Activated CD4-positive, alpha-beta T cell treated with anti-CD3 and anti-CD28 coated beads, Interleukin-2, amount 50 U/mL, for 24 hours (primary cell): ENCODE data around the gene DYNC1LI2.
"Not testable (repeated sequence)": the region's sequence is repeated elsewhere in the genome, so short reads cannot be mapped to it uniquely, and the experiment has no call there.

Experiments
- DNase-seq, 2 donors: peaks; one replicate each; pipeline ENCODE4 v3.0.0-alpha.2; 2020; ENCODE audit warnings: low read depth in 1 of 2, low spot score in 1 of 2

Gene DYNC1LI2

DNA sequence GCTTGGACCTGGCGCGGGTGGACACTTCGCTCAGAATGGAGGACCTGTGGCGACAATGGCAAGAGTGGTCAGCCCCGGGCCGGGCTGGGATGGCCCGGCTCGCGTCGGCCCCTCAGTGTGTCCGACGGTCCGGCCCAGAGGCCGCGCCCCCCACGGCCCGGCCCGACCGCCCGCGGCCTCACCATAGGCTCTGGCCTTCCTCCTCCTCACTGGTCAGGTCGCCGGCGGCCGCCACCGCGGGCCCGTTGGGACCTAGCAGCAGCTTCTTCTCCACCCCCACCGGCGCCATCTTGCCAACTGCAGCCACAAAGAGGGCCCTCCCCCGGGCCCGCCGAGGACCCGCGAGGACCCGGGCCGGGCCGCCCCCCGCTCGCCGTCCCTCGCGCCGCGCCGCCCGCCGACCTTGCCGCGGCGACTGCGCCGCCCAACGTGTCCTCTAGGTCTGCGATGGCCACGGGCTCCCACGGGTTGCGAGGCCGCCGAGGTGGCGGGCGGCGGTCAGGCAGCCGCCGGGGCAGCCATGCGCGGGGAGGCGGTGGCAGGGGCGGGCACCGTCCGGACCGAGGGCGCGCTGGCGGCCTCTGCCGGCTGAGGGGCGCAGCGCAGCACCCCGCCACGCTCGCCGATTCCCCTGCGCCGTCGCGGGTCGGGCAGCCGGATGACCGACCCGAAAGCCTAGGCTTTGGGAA lies at the start of gene DYNC1LI2:
Gene DYNC1LI2 (minus strand): TSS at position 307 of the 689 bp plus-strand sequence. CDS start 18 bp downstream, at position 289.
- peak; percentile 59 to 67 for DNase-seq

DNA sequence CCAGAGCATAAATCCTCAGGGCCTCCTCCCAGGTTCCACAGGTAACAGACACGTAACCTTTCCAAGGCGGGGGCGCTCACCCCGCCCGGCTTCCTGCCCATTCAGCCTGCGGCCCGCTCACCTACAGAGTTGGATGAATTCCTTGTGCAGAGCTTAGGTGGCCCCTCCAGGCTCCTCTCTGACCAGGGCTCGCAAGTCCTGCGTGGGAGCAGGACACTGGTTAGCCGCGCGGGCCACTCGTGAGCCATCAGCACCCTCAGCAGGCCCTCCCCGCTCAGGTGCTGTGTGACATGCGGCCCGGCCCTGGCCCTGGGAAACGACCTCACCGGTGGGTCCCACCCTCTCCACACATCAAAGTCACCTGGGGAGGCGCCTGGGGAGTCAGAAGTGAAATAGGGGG lies 49.4 kb upstream of the DYNC1LI2 start:
- no peak for DNase-seq

DNA sequence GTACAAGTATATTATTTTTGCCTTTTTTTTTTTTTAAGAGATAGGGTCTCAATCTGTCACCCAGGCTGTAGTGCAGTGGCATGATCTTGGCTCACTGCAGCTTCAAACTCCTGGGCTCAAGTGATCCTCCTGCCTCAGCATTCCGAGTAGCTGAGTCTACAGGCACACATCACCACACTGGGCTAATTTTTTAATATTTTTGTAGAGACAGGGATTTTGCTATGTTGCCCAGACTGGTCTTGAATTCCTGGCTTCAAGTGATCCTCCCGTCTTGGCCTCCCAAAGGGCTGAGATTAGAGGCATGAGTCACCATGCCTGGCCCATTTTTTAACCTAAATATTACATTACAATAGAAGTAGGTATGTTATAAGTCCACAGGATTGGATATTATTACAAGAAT lies 46.8 kb upstream of the DYNC1LI2 start:
- DNase-seq = no peak

GRCh38 chr16:66793984-66794383 lies 42.6 kb upstream of the DYNC1LI2 start:
- not testable (repeated sequence) for DNase-seq

DNA sequence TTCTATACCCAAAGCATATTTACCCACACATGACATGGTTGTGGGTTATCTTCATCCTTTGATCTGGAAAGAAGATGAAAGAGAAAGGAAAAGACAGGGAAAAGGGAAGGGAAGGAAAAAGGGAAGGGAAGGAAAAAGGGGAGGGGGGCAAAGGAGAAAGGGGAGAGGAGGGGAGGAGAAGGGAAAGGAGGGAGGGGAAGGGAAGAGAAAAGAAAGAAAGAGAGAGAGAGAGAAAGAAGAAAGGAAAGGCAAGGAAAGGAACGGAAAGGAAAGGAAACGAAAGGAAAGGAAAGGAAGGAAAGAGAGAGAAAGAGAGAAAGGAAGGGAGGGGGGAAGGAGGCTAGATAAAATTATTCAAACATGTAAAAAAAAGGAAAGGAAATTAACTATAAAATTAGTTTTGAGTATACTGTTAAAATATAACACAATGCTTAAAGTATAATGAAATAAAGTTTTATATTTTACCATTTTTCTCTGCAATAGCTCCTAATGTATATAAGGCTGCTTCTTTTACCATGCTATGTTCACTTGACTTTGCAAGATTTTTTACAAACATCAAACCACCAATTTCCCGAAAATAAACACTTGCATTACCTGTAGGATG lies 38.8 kb upstream of the DYNC1LI2 start:
- no peak for DNase-seq

DNA sequence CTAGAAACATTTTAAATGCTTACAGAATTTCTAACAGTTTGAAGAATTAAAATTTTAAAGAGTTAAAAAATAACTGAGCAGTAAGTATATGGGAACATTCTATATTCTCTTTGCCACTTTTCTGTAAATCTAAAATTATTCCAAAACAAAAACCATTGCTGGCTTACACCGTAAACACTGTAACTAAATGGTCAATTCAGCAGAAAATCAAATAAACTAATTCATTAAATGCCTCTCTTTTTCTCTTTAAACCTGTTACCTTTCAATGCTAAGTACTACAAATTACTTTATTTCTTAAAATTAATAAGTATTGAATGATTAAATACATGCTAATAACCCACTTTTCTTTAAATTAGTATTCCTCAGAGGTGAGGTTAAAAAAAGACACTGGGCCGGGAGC lies 36.0 kb upstream of the DYNC1LI2 start:
- DNase-seq = no peak

DNA sequence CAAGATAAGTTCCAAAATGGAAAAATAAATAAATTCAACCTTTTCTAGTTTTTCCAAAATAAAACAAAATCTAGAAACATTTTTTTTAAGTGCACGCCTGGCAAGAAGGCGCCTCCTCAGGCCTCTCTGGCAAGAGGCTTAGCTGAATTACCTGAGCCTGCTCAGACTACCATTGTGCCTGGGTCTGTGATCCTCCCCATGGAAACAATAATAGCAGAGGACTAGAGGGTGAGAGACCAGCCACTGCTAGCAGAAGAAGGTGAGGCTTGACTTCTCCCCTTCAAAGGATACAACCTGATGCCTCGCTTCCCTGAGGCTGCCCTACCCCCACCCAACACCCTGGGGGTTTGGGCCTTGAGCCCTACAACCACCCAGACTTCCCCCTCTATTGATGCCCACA lies 35.1 kb upstream of the DYNC1LI2 start:
- DNase-seq = no peak

GRCh38 chr16:66776457-66776856 lies 25.0 kb upstream of the DYNC1LI2 start:
- no peak for DNase-seq

DNA sequence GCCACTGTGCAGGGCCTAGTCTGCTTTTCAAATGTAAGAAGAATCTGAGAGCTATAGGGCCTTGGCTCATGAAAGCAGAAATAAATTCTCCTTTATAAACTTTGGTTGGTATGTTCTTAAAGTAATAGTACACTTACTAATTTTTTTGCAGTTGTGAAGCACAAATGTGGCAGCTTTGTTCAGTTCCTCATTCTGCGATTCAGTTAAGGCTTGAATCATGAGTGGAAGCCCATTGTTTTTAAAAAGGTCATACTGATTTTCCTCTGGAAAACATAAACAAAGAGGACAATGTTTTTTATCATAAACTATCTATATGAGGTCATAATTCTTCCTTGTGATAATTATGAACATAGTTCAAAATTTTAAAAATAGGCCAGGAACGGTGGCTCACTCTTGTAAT lies 23.6 kb upstream of the DYNC1LI2 start:
- no peak for DNase-seq

GRCh38 chr16:66758086-66758485 lies 6.7 kb upstream of the DYNC1LI2 start:
- DNase-seq = no peak

GRCh38 chr16:66754819-66755218 lies 3.4 kb upstream of the DYNC1LI2 start:
- no peak for DNase-seq

DNA sequence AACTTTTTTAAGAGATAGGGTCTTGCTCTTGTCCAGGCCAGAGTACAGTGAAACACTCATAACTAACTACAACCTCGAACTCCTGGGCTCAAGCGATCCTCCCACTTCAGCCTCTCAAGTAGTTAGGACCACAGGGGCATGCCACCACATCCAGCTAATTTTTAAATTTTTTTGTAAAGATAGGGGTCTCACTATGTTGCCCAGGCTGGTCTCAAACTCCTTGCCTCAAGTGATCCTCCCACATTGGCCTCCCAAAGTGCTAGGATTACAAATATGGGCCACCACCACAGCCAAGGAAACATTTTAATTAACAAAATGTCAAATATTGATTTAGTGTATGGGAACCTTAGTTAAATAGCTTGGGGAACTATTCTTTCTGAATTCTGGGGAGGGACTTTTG lies 2.8 kb upstream of the DYNC1LI2 start:
- no peak for DNase-seq

- no peak for DNase-seq
Observed at GRCh38 chr16:66752958-66753357, 1.5 kb upstream of the DYNC1LI2 start.

GRCh38 chr16:66752379-66752778 lies 970 bp upstream of the DYNC1LI2 start:
- DNase-seq = no peak

DNA sequence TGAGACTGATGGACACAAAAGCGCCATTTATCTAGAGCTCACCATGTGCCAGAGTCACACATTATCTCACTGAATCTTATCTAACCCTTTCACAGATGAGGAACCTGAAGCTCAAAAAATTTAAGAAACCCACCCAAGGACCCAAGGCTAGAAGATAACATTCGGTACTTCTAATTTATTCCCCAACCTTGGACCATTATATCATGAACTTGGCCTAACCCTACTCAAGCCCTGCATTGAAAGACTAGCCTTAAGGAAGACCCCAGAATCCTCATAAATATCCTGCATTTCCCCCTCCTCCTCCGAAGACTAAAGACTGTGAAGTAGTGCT lies 548 bp upstream of the DYNC1LI2 start:
- DNase-seq = no peak

GRCh38 chr16:66751053-66751302 lies 431 bp downstream of the DYNC1LI2 start:
- no peak for DNase-seq

GRCh38 chr16:66750279-66751052 lies 943 bp downstream of the DYNC1LI2 start:
- DNase-seq = no peak

DNA sequence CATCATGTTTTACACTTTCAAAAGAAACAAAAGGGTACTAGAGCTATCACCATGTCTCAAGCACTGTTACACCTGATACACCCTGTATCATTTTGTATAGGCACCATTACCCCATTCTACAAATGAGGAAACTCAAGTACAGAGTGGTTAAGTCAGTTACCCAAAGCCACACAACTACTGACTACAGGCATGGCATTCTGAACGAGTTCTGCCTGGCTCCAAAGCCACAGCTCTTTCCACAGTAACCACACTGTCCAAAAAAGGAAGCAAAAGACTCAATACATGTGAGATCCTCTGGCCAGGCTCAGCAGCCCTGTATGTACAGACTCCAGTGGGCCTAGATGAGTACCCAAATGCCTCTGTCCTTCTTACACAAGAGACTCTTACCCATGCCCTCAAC lies 4.7 kb downstream of the DYNC1LI2 start:
- DNase-seq = no peak

GRCh38 chr16:66746048-66746447 lies 5.4 kb downstream of the DYNC1LI2 start:
- no peak for DNase-seq

DNA sequence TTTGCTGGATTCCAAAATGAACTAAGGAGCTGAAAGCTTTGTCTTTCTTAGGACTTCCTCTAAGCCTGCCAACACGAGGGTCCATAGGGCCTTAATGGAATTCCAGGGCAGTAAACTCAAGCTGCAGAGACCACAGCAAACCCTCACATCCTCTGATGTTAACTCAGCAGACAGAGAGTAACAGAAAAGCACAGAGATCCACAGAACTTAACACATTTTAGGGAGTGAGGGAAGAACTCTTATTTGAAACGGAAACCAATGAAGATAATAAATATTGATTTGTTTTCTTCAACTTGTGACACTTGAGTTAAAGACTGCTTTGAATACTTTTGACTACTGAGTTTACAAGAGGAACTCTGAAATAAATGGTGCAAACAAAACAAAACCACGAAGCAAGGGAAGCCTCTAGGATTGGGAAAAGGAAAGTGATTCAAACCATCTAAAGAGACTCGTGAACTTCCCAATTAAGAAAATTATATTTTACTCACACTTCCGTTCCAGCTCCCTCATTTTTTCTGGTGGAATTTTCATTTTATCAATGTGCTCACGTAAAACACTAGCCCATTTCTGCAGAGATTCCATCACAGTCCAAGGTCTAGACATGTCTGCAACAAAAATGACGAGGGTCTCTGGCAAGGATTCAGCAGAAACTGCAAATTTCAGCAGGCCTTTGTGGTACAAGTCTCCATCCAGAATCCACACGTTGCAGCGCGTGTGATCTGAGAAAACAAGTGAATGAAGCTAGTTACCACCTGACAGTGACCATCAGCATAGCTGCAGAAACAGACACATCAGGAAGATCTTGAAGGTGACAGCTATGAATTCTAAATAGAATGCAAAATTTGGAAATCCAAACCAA lies 9.2 kb downstream of the DYNC1LI2 start:
- no peak for DNase-seq

DNA sequence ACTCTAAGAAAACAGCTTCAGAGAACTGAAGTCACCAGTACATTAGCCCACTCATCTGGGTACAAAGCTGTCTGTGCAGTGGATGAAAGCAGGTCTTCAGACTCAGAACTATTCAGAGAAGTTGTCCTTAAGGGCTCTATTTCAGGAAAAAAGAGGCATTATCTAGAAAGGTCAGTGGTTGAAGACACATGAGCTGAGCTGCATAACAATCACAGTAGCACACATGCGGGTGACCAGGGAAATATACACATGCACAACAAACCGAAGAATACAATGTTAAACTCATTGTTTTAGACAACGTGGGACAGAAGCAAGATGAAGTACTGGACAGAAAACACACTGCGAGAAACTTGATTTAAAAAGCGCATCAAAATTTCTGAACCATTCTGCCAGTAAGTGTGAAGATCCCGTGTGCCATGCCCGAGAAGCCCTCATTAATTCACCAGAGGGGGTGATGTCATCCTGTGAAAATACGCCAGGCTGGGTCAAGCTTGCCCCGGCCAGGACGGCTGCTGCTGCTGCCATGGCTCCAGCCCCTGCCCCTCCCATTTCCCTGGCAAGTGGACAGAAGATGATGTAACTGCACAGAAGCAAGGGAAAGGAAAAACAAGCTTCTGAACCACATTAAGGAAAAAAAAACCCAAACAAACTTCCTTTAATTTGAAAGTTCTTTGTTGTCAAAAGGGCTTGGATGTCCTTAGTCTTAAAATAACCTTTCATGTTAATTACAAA lies 10.1 kb downstream of the DYNC1LI2 start:
- no peak for DNase-seq
